HTR-8/SVneo (cell line): ENCODE data around the gene CPA4.
A peak's percentile ranks its signal among the peaks of the same experiment; 100 is the strongest.
"Not testable (repeated sequence)": the region's sequence is repeated elsewhere in the genome, so short reads cannot be mapped to it uniquely, and the experiment has no call there.

Source experiments
- DNase-seq: peaks from one replicate; pipeline ENCODE4 v3.0.0; 2011; ENCODE audit warnings: low spot score, mixed read lengths; ENCODE audit not compliant: insufficient read length
- FAIRE-seq: peaks from 2 replicates; lab custom pipeline; 2011; peaks lifted over from hg19 to GRCh38; lab: Jason Lieb, UNC

The CPA4 gene, protein sequence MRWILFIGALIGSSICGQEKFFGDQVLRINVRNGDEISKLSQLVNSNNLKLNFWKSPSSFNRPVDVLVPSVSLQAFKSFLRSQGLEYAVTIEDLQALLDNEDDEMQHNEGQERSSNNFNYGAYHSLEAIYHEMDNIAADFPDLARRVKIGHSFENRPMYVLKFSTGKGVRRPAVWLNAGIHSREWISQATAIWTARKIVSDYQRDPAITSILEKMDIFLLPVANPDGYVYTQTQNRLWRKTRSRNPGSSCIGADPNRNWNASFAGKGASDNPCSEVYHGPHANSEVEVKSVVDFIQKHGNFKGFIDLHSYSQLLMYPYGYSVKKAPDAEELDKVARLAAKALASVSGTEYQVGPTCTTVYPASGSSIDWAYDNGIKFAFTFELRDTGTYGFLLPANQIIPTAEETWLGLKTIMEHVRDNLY

DNA sequence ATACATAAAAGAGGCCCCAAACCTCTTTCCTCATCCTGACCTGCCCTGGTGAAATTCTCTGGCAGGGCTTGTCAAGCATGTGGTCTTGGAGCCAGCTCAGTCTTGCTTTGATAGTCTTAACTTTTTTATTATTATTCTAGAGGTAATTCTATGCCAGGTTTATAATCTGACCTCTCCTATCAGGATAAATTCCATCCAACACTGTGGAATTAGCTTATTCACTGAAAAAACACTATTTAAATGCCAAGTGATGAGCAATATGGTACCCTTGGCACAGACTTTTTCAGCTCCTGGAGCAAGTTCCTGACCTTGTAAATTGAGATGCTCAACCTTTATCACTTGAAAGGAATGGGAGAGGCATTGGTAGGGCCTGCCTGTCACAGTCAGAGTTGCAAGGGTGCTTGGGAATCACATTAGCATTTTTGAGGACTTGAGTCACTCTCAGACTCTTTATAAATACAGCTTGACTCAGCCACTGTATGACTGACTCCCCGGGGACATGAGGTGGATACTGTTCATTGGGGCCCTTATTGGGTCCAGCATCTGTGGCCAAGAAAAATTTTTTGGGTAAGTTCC, at the start of gene CPA4:
TSS of gene CPA4 (plus strand) at position 480 of the 576 bp plus-strand sequence. CDS start at position 500, 20 bp downstream.
- no peak for FAIRE-seq

DNA sequence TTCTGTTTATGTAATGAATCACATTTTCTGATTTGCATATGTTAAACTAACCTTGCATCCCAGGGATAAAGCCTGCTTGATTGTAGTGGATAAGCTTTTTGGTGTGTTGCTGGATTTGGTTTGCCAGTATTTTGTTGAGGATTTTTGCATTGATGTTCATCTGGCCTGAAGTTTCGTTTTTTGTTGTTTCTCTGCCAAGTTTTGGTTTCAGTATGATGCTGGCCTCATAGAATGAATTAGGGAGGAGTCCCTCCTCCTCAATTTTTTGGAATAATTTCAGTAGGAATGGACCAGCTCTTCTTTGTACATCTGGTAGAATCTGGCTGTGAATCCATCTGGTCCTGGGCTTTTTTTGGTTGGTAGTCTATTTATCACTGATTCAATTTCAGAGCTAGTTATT, 49.5 kb upstream of the CPA4 start:
- not testable (repeated sequence) for FAIRE-seq, DNase-seq

More for the DNA sequence above, at the start of gene CPA4:
- peak; percentile 77 for DNase-seq

DNA sequence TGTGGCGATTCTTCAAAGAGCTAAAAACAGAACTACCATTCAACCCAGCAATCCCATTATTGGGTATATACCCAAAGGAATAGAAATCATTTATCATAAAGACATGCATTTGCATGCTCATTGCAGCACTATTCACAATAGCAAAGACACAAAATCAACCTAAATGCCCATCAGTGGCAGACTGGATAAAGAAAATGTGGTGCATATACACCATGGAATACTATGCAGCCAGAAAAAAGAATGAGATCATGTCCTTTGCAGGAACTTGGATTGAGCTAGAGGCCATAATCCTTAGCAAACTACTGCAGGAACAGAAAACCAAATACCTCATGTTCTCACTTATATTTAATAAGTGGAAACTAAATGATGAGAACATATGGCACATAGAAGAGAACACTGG, 46.5 kb upstream of the CPA4 start:
- not testable (repeated sequence) for FAIRE-seq, DNase-seq

DNA sequence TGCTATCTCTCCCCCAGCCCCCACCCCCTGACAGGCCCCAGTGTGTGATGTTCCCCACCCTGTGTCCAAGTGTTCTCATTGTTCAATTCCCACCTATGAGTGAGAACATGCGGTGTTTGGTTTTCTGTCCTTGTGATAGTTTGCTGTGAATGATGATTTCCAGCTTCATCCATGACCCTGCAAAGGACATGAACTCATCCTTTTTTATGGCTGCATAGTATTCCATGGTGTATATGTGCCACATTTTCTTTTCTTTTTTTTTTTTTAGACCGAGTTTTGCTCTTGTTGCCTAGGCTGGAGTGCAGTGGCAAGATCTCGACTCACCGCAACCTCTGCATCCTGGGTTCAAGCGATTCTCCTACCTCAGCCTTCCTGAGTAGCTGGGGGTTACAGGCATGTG, 44.1 kb upstream of the CPA4 start:
- not testable (repeated sequence) for FAIRE-seq

DNA sequence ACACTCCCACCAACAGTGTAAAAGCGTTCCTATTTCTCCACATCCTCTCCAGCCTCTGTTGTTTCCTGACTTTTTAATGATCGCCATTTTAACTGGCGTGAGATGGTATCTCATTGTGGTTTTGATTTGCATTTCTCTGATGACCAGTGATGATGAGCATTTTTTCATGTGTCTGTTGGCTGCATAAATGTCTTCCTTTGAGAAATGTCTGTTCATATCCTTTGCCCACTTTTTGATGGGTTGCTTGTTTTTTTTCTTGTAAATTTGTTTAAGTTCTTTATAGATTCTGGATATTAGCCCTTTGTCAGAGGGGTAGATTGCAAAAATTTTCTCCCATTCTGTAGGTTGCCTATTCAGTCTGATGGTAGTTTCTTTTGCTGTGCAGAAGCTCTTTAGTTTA, 43.3 kb upstream of the CPA4 start:
- not testable (repeated sequence) for DNase-seq, FAIRE-seq

More for the DNA sequence above, 44.1 kb upstream of the CPA4 start:
- DNase-seq = not testable (repeated sequence)

DNA sequence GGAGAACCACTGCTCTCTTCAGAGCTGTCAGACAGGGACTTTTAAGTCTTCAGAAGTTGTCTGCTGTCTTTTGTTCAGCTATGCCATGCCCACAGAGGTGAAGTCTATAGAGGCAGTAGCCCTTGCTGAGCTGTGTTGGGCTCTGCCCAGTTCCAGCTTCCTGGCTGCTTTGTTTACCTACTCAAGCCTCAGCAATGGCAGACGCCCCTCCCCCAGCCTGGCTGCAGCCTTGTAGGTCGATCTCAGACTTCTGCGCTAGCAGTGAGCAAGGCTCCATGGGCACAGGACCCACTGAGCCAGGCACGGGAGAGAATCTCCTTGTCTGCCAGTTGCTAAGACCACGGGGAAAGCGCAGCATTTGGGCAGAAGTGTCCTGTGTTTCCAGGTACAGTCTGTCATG, 38.4 kb upstream of the CPA4 start:
- no peak for FAIRE-seq
- DNase-seq = no peak

DNA sequence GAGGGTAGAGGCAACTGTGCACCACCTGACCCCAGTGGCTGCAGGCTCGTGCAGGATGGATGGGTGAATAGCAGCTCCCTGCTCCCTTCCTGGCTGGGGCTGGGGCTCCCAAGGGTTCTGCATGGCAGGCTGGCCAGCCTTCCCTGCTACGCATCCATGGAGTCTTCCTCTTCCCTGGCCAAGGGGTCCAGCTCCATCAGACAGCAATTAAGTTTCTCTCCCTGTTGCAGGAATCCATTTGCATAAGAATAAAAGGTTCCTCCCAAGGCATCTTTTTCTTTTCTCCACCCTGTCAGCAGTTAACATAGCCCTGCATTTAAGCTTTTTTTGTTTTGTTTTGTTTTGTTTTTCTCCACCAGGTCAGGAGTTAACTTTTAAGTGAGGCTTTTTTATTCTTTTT, 36.3 kb upstream of the CPA4 start:
- FAIRE-seq = no peak

DNA sequence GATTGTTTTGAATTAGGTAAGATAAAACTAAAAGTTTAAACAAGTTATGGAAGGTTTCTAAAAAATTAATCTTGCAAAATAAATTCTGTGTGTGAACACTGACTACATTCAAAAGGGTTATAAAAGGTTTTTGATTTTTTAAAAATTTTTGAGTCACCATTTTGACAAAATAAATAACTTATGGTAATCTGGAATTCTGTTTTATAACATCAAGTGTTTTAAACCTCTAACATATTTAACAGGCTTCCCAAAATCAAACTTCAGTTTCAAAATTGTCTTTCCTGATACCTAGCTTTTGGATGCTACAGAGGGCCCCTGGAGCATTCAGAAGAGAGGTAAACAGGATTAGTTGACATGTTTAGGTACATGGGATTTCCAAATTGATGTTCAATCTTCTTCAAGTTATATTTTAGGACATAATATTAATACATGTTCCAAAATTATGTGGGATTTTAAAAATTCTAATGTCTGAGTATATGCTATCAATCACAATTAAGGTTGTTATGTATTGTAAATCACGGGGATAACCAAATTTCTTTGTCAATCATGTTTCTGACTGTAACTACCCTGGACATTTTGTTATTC, 34.4 kb upstream of the CPA4 start:
- DNase-seq = no peak
- FAIRE-seq = no peak

More for the DNA sequence above, 36.3 kb upstream of the CPA4 start:
- DNase-seq = no peak

DNA sequence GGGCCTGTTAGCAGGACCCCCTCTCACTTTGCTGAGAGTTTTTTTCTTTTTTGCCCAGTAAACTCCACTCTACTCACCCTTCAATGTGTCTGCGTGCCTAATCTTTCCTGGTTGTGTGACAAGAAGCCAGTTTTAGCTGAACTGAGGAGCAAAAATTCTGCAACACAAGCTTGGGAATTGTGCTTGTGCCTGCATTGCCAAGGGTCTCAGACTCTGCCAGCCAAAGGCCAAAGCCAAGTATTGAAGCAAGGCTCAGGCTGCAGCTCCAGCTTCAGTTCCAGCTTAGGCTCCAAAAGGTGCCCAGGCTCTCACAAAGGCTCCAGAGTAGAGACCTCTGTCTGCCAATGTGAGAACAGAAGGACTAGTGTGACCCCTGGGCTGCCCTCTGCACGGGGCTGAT, 30.5 kb upstream of the CPA4 start:
- DNase-seq (no peak), FAIRE-seq (no peak)

DNA sequence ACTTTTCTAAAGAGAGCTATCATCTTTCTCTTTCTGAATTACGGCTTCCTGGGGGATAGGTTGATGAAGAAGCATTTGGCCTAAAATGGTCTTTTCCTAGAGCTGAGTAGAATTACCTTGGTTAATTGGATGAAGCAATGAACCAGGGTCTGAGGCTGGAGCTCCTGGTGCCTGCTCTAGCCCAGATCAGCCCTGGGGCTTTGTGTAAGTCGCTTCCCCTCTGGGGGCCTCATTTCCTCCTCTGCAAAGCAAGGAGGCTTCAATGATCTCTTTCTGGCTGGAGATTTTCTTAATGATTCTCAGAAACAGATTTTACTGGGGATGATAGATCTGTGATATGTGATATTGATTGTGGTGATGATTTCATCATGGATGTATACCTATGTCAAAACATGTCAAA, 29.8 kb upstream of the CPA4 start:
- FAIRE-seq = no peak
- no peak for DNase-seq

DNA sequence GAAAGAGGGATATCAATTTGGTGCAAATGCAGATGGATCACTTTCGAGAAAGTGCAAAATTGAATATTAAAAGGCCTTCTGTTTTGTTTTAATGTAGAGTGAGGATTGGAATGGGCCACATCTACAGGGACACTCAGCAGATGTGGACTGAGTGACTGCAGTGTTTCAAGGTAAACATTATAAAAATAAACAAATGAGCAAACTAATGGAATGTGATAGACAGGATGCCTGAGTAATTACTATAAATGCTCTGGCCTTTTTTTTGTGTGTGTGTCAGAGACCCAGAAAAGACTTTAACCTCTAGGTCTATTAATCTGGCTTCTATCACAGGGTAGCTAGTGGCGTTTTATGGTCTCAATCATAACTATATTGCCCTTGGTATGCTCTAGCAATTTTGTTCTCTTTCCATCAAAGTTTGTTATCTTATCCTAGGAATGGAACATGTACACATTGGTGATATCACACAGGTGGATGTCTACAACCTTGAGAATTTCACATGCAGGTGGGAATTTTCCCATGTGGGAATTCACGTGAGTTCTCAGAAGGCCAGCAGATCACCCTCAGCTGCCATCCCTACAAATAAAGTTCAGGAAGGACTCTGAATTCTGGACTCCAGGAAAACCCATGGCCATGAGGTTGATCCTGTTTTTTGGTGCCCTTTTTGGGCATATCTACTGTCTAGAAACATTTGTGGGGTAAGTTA, 26.6 kb upstream of the CPA4 start, which contains the start of gene CPA2:
TSS of gene CPA2 (plus strand) at position 606 of the 703 bp plus-strand sequence. CDS start at position 625, 19 bp downstream.
- no peak for DNase-seq
- no peak for FAIRE-seq

DNA sequence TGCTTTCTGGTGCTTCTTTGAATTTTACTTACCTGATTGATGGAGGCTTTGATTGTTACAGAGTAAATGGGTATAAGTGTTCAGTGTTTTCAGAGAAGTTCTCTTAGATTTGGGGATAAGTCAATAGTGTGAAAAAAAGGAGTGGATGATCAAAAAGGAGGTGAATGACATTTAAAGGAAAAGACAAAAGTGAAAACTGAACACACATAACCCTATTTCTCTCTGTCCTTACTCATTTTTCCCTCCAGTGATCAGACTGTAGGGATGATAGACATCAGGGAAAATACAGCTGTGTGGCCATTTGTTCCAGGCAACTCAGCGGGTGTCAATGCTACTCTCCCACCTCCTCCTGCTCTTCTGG, 26.0 kb upstream of the CPA4 start:
- DNase-seq (no peak), FAIRE-seq (no peak)

DNA sequence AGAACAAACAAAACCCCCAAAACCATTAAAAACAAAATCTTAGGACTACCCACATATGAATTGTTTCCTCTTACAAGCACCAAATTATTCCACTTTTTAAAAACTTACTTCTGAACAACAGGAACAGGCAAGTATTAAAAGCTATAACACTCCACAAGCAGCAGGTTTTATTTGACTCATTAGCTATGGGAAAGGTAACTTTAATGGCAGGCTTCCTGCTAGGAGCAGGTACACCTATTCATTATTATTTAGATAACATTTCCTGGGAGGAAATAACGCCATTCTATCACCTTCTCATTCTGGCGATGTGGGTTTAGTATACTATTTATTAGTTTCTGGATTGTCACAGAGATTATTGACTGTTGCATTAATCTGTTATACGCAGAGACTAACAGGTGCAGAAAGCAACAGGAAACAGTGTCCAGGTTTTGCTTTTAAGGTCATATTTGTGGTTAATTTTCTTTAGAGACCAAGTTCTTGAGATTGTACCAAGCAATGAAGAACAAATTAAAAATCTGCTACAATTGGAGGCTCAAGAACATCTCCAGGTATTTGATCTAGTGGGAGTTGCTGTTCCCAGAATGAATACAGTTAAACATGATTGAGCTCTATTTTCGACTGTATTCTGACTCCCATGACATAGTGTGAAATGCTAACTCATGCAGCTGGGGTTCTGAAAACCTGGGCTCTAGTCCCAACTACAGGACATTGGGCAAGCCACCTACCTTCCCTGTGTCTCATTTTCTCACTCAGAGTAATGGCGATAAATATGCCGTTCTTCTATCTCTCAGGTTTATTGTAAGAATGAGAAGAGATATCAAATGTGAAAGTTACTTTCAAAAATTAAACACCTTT, 24.3 kb upstream of the CPA4 start:
- DNase-seq (no peak), FAIRE-seq (no peak)

DNA sequence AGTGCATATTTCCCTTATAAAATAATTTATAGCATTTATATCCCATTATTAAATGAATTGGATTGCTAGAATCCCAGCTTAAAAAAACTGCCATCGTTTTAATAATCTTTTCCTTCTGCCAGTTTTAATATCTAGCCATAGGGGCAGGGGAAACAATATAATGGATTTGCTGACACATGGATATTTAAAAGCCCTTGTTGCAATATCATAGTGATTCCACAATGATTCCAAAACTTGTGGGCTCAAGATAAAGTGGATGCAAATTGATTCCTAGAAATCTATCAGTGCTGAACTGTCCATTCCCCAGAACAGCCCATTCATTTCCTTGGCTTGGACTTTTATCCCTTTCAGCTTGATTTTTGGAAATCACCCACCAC, 23.7 kb upstream of the CPA4 start:
- no peak for FAIRE-seq
- DNase-seq = no peak

DNA sequence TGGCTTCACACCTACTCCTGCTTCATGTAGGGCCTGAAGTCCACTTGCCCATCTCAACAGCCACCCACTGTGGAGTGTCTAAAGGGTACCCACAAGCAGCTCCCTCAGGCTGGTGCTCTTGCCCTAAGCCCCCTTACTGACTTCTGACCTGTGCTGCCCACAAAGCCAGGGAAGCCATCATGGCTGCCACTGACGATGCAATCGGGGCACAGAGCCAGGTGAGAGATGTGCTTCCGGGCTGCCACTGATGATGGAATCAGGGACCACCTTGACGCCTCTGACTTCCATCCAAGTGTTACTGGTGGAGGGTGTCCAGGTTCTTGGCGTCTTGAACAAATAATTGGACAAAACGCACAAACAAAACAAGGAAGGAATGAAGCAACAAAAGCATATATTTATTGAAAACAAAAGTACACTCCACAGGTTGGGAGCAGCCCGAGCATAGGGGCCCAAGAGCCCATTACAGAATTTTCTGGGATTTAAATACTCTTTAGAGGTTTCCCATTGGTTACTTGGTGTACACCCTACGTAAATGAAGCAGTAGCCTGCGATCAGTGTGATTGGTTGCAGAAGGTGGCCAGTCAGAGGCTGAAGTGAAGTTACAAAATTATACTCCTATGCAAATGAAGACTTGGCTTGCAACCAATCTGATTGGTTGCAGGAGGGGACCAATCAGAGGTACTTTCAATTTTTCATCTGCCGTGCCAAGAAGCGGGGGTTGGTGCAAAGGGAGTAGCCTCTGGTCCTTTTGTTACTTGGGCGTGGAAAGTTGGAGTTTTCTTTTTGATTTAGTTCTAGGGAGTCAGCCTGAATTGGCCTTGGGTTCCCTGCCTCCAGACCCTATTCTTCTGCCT, 21.8 kb upstream of the CPA4 start:
- DNase-seq = no peak
- no peak for FAIRE-seq

DNA sequence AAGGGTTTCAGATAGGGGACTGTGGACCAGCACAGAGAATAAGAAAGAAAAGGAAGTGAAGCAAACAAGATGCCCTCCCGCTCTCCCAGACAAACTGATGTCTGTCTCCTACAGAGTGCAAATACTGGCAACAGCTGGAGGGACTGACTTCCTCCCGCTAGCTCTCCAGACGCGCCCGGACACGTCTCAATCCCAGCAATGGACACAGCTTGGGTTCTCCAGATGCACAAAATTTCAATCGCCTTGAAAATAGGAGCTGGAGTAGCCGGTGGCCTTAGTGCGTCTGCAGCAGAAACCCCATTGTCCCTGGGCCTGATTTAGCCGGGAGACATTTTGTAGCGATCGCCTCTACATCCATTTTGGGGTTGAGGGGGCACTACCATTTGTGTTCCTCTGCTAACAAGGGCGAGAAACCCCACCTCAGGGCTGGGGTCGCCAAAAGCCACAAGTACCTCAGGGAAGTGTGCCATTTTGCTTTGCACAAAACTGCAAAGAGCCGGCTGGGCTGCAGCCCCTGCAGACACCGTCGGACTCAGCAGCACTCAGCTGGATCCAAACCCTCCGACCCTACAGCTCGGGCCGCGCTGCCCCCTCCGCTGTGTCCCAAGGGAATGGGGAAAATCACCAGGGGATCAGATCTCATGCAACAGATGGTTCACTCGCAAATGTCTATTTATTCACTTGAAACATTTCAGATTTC, 20.4 kb upstream of the CPA4 start:
- DNase-seq = no peak
- FAIRE-seq = no peak

DNA sequence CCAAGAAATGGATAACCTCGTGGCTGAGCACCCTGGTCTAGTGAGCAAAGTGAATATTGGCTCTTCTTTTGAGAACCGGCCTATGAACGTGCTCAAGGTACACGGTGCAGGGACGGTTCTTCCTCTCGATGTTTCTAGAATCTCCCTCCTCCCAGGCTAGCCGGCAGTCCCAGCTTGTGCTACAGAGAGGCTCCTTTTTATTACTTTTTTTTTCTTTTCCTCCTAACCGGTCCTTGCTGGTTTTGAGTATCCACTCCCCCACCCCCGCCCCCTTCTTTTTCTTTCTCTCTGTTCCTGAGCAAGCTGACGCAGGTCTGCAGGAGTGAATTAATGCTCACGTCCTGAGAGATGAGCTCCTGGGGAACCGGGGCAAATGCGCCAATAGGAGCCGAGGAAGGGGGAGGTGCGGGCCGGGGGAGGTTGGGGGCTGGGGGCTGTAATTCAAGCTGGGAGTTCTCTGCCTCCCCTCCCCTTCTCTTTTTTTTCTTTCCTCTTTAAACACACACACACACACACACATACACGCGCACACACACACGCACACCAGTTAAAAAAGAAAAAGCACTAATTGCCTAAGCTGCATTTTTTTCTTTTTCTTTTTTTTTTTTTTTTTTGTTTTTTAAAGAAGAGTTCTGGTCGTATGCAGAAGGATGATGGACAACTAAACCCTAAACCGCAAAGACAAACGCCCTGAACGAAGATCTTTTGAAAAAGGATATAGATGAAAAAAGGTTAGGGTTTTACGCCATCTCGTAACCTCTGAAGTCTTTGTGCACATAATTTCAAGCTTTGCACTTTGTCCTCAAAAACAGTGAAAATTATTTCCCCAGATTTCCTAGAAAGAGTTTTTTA, 19.7 kb upstream of the CPA4 start:
- DNase-seq (no peak), FAIRE-seq (no peak)

DNA sequence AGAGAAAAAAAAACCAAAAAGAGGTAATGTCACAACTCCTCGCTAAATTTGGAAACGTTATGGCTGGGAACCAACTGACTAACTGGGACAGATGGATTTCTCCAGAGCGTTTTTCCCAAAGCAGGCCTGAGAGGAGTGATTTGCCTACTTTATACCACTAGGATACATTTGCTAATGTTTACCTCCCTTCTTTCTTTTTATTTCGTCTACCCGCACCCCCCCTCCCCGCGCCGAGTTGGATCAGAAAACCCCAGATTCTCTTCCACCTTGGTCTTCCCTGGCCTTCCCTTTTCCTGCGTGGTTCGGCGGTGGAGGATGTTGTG, 19.1 kb upstream of the CPA4 start:
- DNase-seq (no peak), FAIRE-seq (no peak)
